Keratinocyte (primary cell): ENCODE data around the gene UCP2. TPM values are rescaled to one million over a fixed set of nuclear protein-coding genes. Genes with fewer than 3 reads are reported as not detected.

Source experiments
- DNase-seq: peaks from one replicate; pipeline ENCODE4 v3.0.0-alpha.2; 2011; ENCODE audit warnings: low read depth, missing footprints, low spot score
- FAIRE-seq: peaks from 2 replicates; lab custom pipeline; 2011; peaks lifted over from hg19 to GRCh38; lab: Jason Lieb, UNC
- H2AFZ ChIP-seq: 2 replicates; pipeline ENCODE4 v1.6.0; 2012; ENCODE audit warnings: low read length, control low read depth, inconsistent platforms; ENCODE audit not compliant: control insufficient read depth
- H3K27ac ChIP-seq: 2 replicates; pipeline ENCODE4 v1.5.1; 2011; ENCODE audit warnings: low read length; ENCODE audit not compliant: control insufficient read depth, insufficient read depth
- H3K27me3 ChIP-seq: 3 replicates; pipeline ENCODE4 v1.6.0; 2011; ENCODE audit warnings: low read length; ENCODE audit not compliant: control insufficient read depth, insufficient read depth; ENCODE audit errors: extremely low read depth
- H3K36me3 ChIP-seq, 2 experiments: 2 replicates in 1 of 2; 3 replicates in 1 of 2; pipeline ENCODE4 v1.5.1; 2011; ENCODE audit warnings: low read length in 2 of 2, mild to moderate bottlenecking in 1 of 2; ENCODE audit not compliant: control insufficient read depth in 2 of 2, insufficient read depth in 2 of 2; ENCODE audit errors: extremely low read depth in 1 of 2
- H3K4me1 ChIP-seq: 3 replicates; pipeline ENCODE4 v1.5.1; 2011; ENCODE audit warnings: low read length; ENCODE audit not compliant: control insufficient read depth, insufficient read depth; ENCODE audit errors: extremely low read depth
- H3K4me2 ChIP-seq: 3 replicates; pipeline ENCODE4 v1.6.0; 2011; ENCODE audit warnings: low read depth, low read length; ENCODE audit not compliant: control insufficient read depth, insufficient read depth; ENCODE audit errors: extremely low read depth
- H3K4me3 ChIP-seq, 3 experiments: fragments of 200-600 bp in 1 of 3; sonication (generic) in 1 of 3; 2 replicates in 2 of 3; 3 replicates in 1 of 3; pipeline ENCODE4 v1.5.1; 2011 to 2016; ENCODE audit warnings: low read length in 3 of 3, mild to moderate bottlenecking in 3 of 3, control low read depth in 2 of 3, inconsistent platforms in 1 of 3, low read depth in 1 of 3, mixed read lengths in 1 of 3, mixed run types in 1 of 3, moderate library complexity in 1 of 3; ENCODE audit not compliant: control insufficient read depth in 2 of 3, insufficient read depth in 2 of 3; ENCODE audit errors: extremely low read depth in 1 of 3
- H3K79me2 ChIP-seq: 2 replicates; pipeline ENCODE4 v1.6.0; 2012; ENCODE audit warnings: low read length; ENCODE audit not compliant: control insufficient read depth, insufficient read depth
- H3K9ac ChIP-seq: 3 replicates; pipeline ENCODE4 v1.6.0; 2011; ENCODE audit warnings: low read length; ENCODE audit not compliant: control insufficient read depth, insufficient read depth; ENCODE audit errors: extremely low read depth
- H3K9me1 ChIP-seq: 3 replicates; pipeline ENCODE4 v1.6.0; 2011; ENCODE audit warnings: low read length; ENCODE audit not compliant: control insufficient read depth, insufficient read depth; ENCODE audit errors: extremely low read depth
- H3K9me3 ChIP-seq: 2 replicates; pipeline ENCODE4 v1.5.1; 2012; ENCODE audit warnings: low read depth, low read length; ENCODE audit not compliant: control insufficient read depth
- H4K20me1 ChIP-seq: 3 replicates; pipeline ENCODE4 v1.6.0; 2011; ENCODE audit warnings: low read length; ENCODE audit not compliant: control insufficient read depth, insufficient read depth; ENCODE audit errors: extremely low read depth
- EZH2 ChIP-seq: IDR thresholded peaks from one replicate; pipeline ENCODE4 v1.6.1; 2012; ENCODE audit warnings: inconsistent platforms, mild to moderate bottlenecking, low read length, moderate library complexity
- dilution Hi-C: fragments of 300-500 bp; cut with MboI; formaldehyde crosslinking; loops from one replicate; pipeline ENCODE4 v1.7.0; 2020; ENCODE audit warnings: low sequenced_read_pairs; ENCODE audit not compliant: extremely low pct_ligation_motif_present
- polyA plus RNA-seq, 5 experiments: library from polyadenylated mRNA; depleted of rRNA in 3 of 5; stranded (reverse) in 3 of 5; stranded (forward) in 1 of 5; unstranded in 1 of 5; fragments of >200 nt; gene quantifications; 1 replicate in 1 of 5; 2 replicates in 3 of 5; 3 replicates in 1 of 5; pipeline versions ENCODE4 v1.2.1 to v1.2.3, GENCODE V29; 2011 to 2012; ENCODE audit warnings: missing spikeins in 2 of 5, low read depth in 1 of 5, low replicate concordance in 1 of 5
- TF ChIP-seq, protein P1 (sequence below), 3 experiments: IDR thresholded peaks in 1 of 3; conservative IDR thresholded peaks in 1 of 3; optimal IDR thresholded peaks in 1 of 3; 2 replicates in 2 of 3; 3 replicates in 1 of 3; pipeline versions ENCODE3 to v1.5.1; 2011; ENCODE audit warnings: low read length in 3 of 3, mild to moderate bottlenecking in 3 of 3, moderate library complexity in 2 of 3, control low read depth in 1 of 3, inconsistent platforms in 1 of 3; ENCODE audit not compliant: insufficient read depth in 2 of 3; ENCODE audit errors: extremely low read depth in 1 of 3

Gene UCP2
- polyA plus RNA-seq, 1 donor (not counting 4 experiments of a cell fraction or from before 2014, with no cell fraction given) = 1.1 TPM

GRCh38 chr11:73950869-73951710 is 31.6 kb downstream of the UCP2 start, which contains the start of gene DNAJB13:
Gene DNAJB13, plus strand, starts transcription at chr11:73951026. Its CDS starts 44 bp downstream, at chr11:73951070.
- Histone ChIP-seq H3K4me3 (no peak within 1 kb of the TSS), H3K27ac (no peak within 1 kb of the TSS), H3K79me2 (no peaks in the 10 kb centered on the region), H4K20me1 (no peaks in the 10 kb centered on the region), H3K4me2 (no peak within 1 kb of the TSS), H3K27me3 (no peaks in the 10 kb centered on the region), H3K36me3 (no peaks in the 10 kb centered on the region), H3K9me3 (no peaks in the 10 kb centered on the region), H3K9me1 (no peaks in the 10 kb centered on the region), H3K4me1 (peaks cover 2% of the 10 kb centered on the region), H3K9ac (no peak within 1 kb of the TSS), H2AFZ (no peak within 1 kb of the TSS)
- FAIRE-seq = no peak
- no peak for TF ChIP-seq EZH2
- TF ChIP-seq, protein P1, sequence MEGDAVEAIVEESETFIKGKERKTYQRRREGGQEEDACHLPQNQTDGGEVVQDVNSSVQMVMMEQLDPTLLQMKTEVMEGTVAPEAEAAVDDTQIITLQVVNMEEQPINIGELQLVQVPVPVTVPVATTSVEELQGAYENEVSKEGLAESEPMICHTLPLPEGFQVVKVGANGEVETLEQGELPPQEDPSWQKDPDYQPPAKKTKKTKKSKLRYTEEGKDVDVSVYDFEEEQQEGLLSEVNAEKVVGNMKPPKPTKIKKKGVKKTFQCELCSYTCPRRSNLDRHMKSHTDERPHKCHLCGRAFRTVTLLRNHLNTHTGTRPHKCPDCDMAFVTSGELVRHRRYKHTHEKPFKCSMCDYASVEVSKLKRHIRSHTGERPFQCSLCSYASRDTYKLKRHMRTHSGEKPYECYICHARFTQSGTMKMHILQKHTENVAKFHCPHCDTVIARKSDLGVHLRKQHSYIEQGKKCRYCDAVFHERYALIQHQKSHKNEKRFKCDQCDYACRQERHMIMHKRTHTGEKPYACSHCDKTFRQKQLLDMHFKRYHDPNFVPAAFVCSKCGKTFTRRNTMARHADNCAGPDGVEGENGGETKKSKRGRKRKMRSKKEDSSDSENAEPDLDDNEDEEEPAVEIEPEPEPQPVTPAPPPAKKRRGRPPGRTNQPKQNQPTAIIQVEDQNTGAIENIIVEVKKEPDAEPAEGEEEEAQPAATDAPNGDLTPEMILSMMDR (optimal IDR thresholded peaks at IDR 0.05 in 1 of 3, IDR thresholded peaks at IDR 0.05 in 1 of 3, conservative IDR thresholded peaks at IDR 0.05 in 1 of 3; ENCODE audit: extremely low read depth in 1 of 3, insufficient read depth in 2 of 3, low read length in 3 of 3) = no peak
- dilution Hi-C loops = no loop called here
- DNase-seq = no peak

DNA sequence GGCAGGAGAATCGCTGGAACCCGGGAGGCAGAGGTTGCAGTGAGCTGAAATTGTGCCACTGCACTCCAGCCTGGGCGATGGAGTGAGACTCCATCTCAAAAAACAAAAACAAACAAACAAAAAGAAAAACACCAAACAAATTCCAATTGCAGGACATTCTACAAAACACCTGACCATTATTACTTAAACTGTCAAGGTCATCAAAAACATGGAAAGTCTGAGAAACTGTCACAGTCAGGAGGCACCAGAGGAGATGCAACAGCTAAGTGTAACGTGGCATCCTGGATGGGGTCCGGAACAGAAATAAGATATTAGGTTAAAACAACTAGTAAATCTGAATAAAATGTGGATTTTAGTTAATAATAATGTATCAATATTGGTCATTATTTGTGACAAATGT is 32.7 kb downstream of the UCP2 start:
- Histone ChIP-seq H3K4me2 (no peak overlapping the region), H2AFZ (no peak overlapping the region), H3K9me1 (no peaks in the 10 kb centered on the region), H3K9ac (no peak overlapping the region), H3K4me1 (no peaks in the 10 kb centered on the region), H3K79me2 (no peaks in the 10 kb centered on the region), H3K36me3 (no peaks in the 10 kb centered on the region), H3K4me3 (no peak overlapping the region), H4K20me1 (no peaks in the 10 kb centered on the region), H3K9me3 (no peaks in the 10 kb centered on the region), H3K27me3 (no peaks in the 10 kb centered on the region), H3K27ac (no peak overlapping the region)
- no peak for DNase-seq
- dilution Hi-C loops = no loop called here
- TF ChIP-seq EZH2 = no peak
- TF ChIP-seq, protein P1 (optimal IDR thresholded peaks at IDR 0.05 in 1 of 3, IDR thresholded peaks at IDR 0.05 in 1 of 3, conservative IDR thresholded peaks at IDR 0.05 in 1 of 3; ENCODE audit: extremely low read depth in 1 of 3, insufficient read depth in 2 of 3, low read length in 3 of 3) = no peak
- no peak for FAIRE-seq
